Measurements from ENCODE around the gene DNAJC12.

DNAJC12 gene

DNA sequence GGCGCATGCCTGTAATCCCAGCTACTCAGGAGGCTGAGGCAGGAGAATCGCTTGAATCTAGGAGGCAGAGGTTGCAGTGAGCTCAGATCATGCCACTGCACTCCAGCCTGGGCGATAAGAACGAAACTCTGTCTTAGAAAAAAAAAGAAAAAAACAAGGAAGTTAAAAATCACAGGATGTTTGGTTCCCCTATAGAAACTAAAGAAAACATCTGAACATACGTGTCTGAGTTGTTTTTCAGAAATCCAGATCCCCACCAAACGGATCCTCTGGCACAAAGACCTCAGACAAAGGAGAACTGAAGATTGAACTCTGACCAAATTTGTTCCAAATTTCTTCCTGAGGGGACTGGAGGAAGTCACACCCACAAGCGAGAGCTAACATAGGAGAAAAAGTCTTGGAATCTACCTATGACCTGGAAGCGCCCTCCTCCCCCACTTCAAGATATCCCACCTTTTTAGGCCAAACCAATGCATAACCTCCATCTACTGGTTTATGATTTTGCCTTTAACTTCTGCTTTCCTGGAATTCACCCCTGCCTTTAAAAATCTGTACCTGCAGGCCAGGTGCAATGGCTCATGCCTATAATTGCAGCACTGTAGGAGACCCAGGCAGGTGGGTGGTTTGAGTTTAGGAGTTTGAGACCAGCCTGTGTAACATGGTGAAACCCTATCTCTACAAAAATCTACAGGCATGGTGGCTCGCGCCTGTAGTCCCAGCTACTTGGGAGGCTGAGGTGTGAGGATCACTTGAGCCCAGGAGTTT, 26.8 kb upstream of the DNAJC12 start:
- Histone ChIP-seq H3K4me1 (ENCODE audit: control insufficient read depth, insufficient read depth, low read length) (peaks cover 4% of the 10 kb centered on the region), H3K9me3 (ENCODE audit: control insufficient read depth, insufficient read depth, low read length) (no peaks in the 10 kb centered on the region), H3K27me3 (ENCODE audit: control insufficient read depth, insufficient read depth, low read length) (no peaks in the 10 kb centered on the region), H3K36me3 (ENCODE audit: control insufficient read depth, insufficient read depth, low read length) (no peaks in the 10 kb centered on the region), H3K27ac (ENCODE audit: low read length) (no peak overlapping the region), H3K4me3 (ENCODE audit: low read length) (no peak overlapping the region)
- WGBS (ENCODE audit: insufficient coverage, insufficient read length) = no CpG with 5 or more reads among the region's 10 CpGs
- no peak for DNase-seq (ENCODE audit: low read depth, low spot score)

DNA sequence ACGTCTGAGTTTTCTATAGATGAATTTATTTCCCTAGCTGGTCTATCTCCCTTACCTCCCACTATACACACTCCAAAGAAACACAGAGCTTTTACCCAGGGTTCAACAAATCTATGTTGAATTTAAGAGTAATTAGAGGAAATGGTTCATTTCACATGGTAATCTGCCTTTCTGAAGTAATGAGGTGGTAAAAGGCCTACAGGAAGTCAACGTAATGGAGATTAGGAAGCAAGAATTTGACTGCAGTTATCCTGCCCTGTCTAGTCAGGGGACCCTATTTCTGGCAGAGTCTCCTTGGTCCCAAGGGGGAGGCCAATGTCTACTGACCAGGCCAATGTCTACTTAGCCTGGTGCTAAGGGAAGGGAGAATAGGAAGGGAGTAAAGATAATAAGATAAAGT, 25.1 kb upstream of the DNAJC12 start:
- Histone ChIP-seq H3K27me3 (ENCODE audit: control insufficient read depth, insufficient read depth, low read length) (no peaks in the 10 kb centered on the region), H3K36me3 (ENCODE audit: control insufficient read depth, insufficient read depth, low read length) (no peaks in the 10 kb centered on the region), H3K4me3 (ENCODE audit: low read length) (no peak overlapping the region), H3K9me3 (ENCODE audit: control insufficient read depth, insufficient read depth, low read length) (no peaks in the 10 kb centered on the region), H3K27ac (ENCODE audit: low read length) (no peak overlapping the region), H3K4me1 (ENCODE audit: control insufficient read depth, insufficient read depth, low read length) (peaks cover 4% of the 10 kb centered on the region)
- DNase-seq (ENCODE audit: low read depth, low spot score) = no peak
- WGBS (ENCODE audit: insufficient coverage, insufficient read length) = no CpG with 5 or more reads among the region's 2 CpGs

GRCh38 chr10:67861750-67862432, 23.9 kb upstream of the DNAJC12 start:
- H3K27me3 ChIP-seq (ENCODE audit: control insufficient read depth, insufficient read depth, low read length) = no peaks in the 10 kb centered on the region
- no peaks in the 10 kb centered on the region for H3K9me3 ChIP-seq (ENCODE audit: control insufficient read depth, insufficient read depth, low read length)
- H3K4me3 ChIP-seq (ENCODE audit: low read length) = no peak overlapping the region; the same call in 1 of the 2 replicates
- H3K27ac ChIP-seq (ENCODE audit: low read length) = peak overlapping the region; percentile 19
- no peaks in the 10 kb centered on the region for H3K36me3 ChIP-seq (ENCODE audit: control insufficient read depth, insufficient read depth, low read length)
- DNase-seq (ENCODE audit: low read depth, low spot score) = peak; percentile 50
- no CpG with 5 or more reads among the region's 4 CpGs for WGBS (ENCODE audit: insufficient coverage, insufficient read length)
- H3K4me1 ChIP-seq (ENCODE audit: control insufficient read depth, insufficient read depth, low read length) = peaks cover 4% of the 10 kb centered on the region

- Histone ChIP-seq H3K27ac (ENCODE audit: low read length) (no peak overlapping the region), H3K9me3 (ENCODE audit: control insufficient read depth, insufficient read depth, low read length) (no peaks in the 10 kb centered on the region), H3K27me3 (ENCODE audit: control insufficient read depth, insufficient read depth, low read length) (no peaks in the 10 kb centered on the region), H3K4me3 (ENCODE audit: low read length) (no peak overlapping the region), H3K36me3 (ENCODE audit: control insufficient read depth, insufficient read depth, low read length) (no peaks in the 10 kb centered on the region), H3K4me1 (ENCODE audit: control insufficient read depth, insufficient read depth, low read length) (peaks cover 4% of the 10 kb centered on the region)
- WGBS (ENCODE audit: insufficient coverage, insufficient read length) = 100% methylated on average over 1 of the region's 2 CpGs
- no peak for DNase-seq (ENCODE audit: low read depth, low spot score)
Measured at GRCh38 chr10:67858971-67859370, 21.0 kb upstream of the DNAJC12 start.

DNA sequence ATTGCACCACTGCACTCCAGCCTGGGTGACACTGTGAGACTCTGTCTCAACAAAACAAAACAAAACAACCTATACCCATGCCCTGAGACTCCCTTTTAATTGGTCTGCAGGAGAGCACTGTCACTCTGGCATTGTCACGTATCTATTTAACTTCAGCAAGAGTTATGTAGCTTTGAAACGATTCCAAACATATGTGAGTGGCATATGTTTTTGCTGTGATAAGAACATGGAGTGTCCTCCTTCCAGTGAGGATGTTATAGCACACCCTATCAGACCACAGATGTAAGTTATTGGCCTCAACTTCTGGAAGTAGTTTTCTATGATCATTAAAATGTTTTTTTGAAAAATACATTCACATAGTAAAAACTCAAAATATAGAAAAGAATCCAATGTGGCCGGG, 15.5 kb upstream of the DNAJC12 start:
- no CpG with 5 or more reads among the region's 3 CpGs for WGBS (ENCODE audit: insufficient coverage, insufficient read length)
- DNase-seq (ENCODE audit: low read depth, low spot score) = no peak
- H3K36me3 ChIP-seq (ENCODE audit: control insufficient read depth, insufficient read depth, low read length) = no peaks in the 10 kb centered on the region
- H3K9me3 ChIP-seq (ENCODE audit: control insufficient read depth, insufficient read depth, low read length) = no peaks in the 10 kb centered on the region
- no peaks in the 10 kb centered on the region for H3K4me1 ChIP-seq (ENCODE audit: control insufficient read depth, insufficient read depth, low read length)
- H3K27me3 ChIP-seq (ENCODE audit: control insufficient read depth, insufficient read depth, low read length) = no peaks in the 10 kb centered on the region
- no peak overlapping the region for H3K27ac ChIP-seq (ENCODE audit: low read length)
- H3K4me3 ChIP-seq (ENCODE audit: low read length) = no peak overlapping the region

DNA sequence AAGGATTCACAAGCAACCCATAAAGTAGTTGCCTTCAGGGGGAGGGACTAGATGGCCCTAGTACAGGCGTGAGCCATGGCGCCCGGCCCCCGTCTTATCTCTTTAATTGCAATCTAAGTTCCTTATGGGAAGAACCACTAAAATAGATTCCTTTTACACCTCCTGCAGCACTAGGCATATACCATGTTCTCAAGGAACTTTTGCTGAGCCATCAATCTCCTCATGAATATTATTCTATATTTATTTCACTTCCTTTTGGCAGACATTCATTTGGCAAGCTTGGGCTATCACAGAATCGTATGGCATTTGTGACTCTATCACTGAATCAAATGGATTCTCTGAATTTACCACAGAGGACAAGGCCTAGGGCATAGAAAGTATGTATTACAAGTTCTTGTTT, 14.8 kb upstream of the DNAJC12 start:
- H3K4me3 ChIP-seq (ENCODE audit: low read length) = no peak overlapping the region
- H3K27me3 ChIP-seq (ENCODE audit: control insufficient read depth, insufficient read depth, low read length) = no peaks in the 10 kb centered on the region
- H3K27ac ChIP-seq (ENCODE audit: low read length) = no peak overlapping the region
- no CpG with 5 or more reads among the region's 5 CpGs for WGBS (ENCODE audit: insufficient coverage, insufficient read length)
- no peaks in the 10 kb centered on the region for H3K36me3 ChIP-seq (ENCODE audit: control insufficient read depth, insufficient read depth, low read length)
- DNase-seq (ENCODE audit: low read depth, low spot score) = no peak
- H3K4me1 ChIP-seq (ENCODE audit: control insufficient read depth, insufficient read depth, low read length) = no peaks in the 10 kb centered on the region
- H3K9me3 ChIP-seq (ENCODE audit: control insufficient read depth, insufficient read depth, low read length) = no peaks in the 10 kb centered on the region

- no peaks in the 10 kb centered on the region for H3K9me3 ChIP-seq (ENCODE audit: control insufficient read depth, insufficient read depth, low read length)
- H3K36me3 ChIP-seq (ENCODE audit: control insufficient read depth, insufficient read depth, low read length) = no peaks in the 10 kb centered on the region
- no peak overlapping the region for H3K27ac ChIP-seq (ENCODE audit: low read length)
- no peaks in the 10 kb centered on the region for H3K27me3 ChIP-seq (ENCODE audit: control insufficient read depth, insufficient read depth, low read length)
- no peak for DNase-seq (ENCODE audit: low read depth, low spot score)
- no CpG with 5 or more reads among the region's 2 CpGs for WGBS (ENCODE audit: insufficient coverage, insufficient read length)
- no peaks in the 10 kb centered on the region for H3K4me1 ChIP-seq (ENCODE audit: control insufficient read depth, insufficient read depth, low read length)
- H3K4me3 ChIP-seq (ENCODE audit: low read length) = no peak overlapping the region
Measured at GRCh38 chr10:67851186-67851585, 13.2 kb upstream of the DNAJC12 start.

GRCh38 chr10:67849331-67850011, 11.5 kb upstream of the DNAJC12 start:
- no CpG with 5 or more reads among the region's 36 CpGs for WGBS (ENCODE audit: insufficient coverage, insufficient read length)
- no peaks in the 10 kb centered on the region for H3K36me3 ChIP-seq (ENCODE audit: control insufficient read depth, insufficient read depth, low read length)
- no peak overlapping the region for H3K27ac ChIP-seq (ENCODE audit: low read length)
- H3K4me3 ChIP-seq (ENCODE audit: low read length) = peak overlapping the region; percentile 72
- H3K27me3 ChIP-seq (ENCODE audit: control insufficient read depth, insufficient read depth, low read length) = no peaks in the 10 kb centered on the region
- H3K4me1 ChIP-seq (ENCODE audit: control insufficient read depth, insufficient read depth, low read length) = no peaks in the 10 kb centered on the region
- no peaks in the 10 kb centered on the region for H3K9me3 ChIP-seq (ENCODE audit: control insufficient read depth, insufficient read depth, low read length)
- peak; percentile 58 for DNase-seq (ENCODE audit: low read depth, low spot score)

DNA sequence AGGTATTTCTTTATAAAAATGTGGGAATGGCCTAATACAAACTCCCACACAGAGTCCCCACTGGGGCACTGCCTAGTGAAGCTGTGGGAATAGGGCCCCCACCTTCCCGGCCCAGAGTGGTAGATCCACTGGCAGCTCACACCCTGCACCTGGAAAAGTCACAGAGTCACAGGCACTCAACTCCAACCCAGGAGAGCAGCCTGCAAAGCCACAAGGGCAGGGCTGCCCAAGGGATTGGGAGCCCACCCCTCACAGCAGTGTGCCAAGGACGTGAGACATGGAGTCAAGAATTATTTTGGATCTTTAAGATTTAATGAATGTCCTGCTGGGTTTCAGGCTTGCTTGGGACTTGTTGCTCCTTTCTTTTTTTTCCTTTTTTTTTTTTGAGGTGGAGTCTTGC, 5.3 kb upstream of the DNAJC12 start:
- no peak overlapping the region for H3K4me3 ChIP-seq (ENCODE audit: low read length)
- H3K27ac ChIP-seq (ENCODE audit: low read length) = no peak overlapping the region
- no peaks in the 10 kb centered on the region for H3K27me3 ChIP-seq (ENCODE audit: control insufficient read depth, insufficient read depth, low read length)
- no peak for DNase-seq (ENCODE audit: low read depth, low spot score)
- no peaks in the 10 kb centered on the region for H3K9me3 ChIP-seq (ENCODE audit: control insufficient read depth, insufficient read depth, low read length)
- H3K36me3 ChIP-seq (ENCODE audit: control insufficient read depth, insufficient read depth, low read length) = no peaks in the 10 kb centered on the region
- whole genome bisulfite sequencing (ENCODE audit: insufficient coverage, insufficient read length) = no CpG with 5 or more reads among the region's 2 CpGs
- H3K4me1 ChIP-seq (ENCODE audit: control insufficient read depth, insufficient read depth, low read length) = no peaks in the 10 kb centered on the region

DNA sequence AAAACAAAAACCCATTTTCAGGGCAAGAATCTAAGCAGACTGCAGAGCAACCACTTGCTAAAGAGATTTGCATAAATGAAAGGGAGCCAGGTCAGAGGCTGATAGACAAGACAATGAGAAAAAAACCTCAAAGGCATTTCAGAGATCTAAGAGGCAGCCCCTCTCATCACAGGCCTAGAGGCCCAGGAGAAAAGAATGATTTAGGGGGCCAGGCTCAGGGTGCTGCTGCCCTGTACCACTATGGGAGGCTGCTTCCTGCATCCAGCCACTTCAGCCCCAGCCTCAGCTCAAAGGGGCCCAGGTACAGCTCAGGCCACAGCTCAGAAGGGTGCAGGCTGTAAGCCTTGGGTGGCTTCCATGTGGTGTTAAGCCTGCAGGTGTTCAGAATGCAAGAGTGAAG, 3.7 kb upstream of the DNAJC12 start:
- Histone ChIP-seq H3K36me3 (ENCODE audit: control insufficient read depth, insufficient read depth, low read length) (no peaks in the 10 kb centered on the region), H3K4me1 (ENCODE audit: control insufficient read depth, insufficient read depth, low read length) (peaks cover 1% of the 10 kb centered on the region; the same call in 1 of the 2 replicates), H3K27me3 (ENCODE audit: control insufficient read depth, insufficient read depth, low read length) (no peaks in the 10 kb centered on the region), H3K4me3 (ENCODE audit: low read length) (no peak overlapping the region), H3K27ac (ENCODE audit: low read length) (no peak overlapping the region), H3K9me3 (ENCODE audit: control insufficient read depth, insufficient read depth, low read length) (no peaks in the 10 kb centered on the region)
- no peak for DNase-seq (ENCODE audit: low read depth, low spot score)

Measured in iPS DF 6.9 (cell line).